Measurements from ENCODE around the gene RHOB.
"Not testable (repeated sequence)": the region's sequence is repeated elsewhere in the genome, so short reads cannot be mapped to it uniquely, and the experiment has no call there.

Gene RHOB

GRCh38 chr2:20456116-20456571 is 9.3 kb downstream of the RHOB start:
- no peak overlapping the region for H3K4me3 ChIP-seq (ENCODE audit: low read depth, low read length)
- no peak for DNase-seq (ENCODE audit: low read depth)
- TF ChIP-seq MYC (IDR thresholded peaks at IDR 0.05; ENCODE audit: low read depth, low read length) = no peak
- TF ChIP-seq POLR2A (IDR thresholded peaks at IDR 0.05; ENCODE audit: extremely low read depth, insufficient read length) = no peak
- TF ChIP-seq CTCF (IDR thresholded peaks at IDR 0.05; ENCODE audit: low read depth, low read length) = no peak
- TF ChIP-seq MAX (IDR thresholded peaks at IDR 0.05; ENCODE audit: low read depth, low read length) = no peak

DNA sequence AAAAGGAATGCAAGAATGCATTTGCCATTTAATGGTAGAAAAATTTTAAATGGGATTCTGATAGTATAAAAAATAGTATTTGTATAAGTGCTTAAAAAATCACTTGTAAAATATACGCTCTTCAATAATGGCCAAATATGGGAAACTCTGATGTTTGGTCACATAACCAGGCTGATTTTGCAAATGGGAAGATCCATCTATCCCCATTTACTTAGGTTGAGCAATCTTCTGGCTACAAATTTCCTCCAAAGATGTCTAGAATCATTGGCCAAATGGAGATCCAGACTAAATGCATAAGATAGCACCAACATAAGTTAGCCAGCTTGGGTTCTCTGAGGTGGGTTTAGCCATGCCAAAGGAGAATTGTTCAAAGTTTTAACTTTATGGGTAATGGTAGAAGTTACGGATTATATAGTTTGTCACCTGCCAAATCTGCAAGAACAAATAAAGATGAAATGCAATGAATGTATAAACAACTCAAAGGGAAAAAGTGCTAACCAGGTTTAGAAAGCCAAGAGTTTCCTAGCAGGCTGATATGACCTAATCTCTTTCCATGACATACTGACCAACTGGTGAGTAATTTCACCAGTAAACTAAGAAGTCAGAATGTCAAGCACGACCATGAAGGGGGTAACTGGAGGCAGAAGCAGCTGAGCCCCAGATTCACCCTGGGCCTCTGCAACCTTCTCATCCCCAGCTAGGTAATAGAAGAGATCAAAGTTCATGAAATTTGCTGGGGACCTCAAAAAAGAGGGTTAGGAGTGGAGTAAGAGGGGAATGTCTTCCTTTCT is 10.0 kb downstream of the RHOB start:
- no peak for DNase-seq (ENCODE audit: low read depth)
- H3K4me3 ChIP-seq (ENCODE audit: low read depth, low read length) = no peak overlapping the region
- TF ChIP-seq MAX (IDR thresholded peaks at IDR 0.05; ENCODE audit: low read depth, low read length) = no peak
- no peak for TF ChIP-seq POLR2A (IDR thresholded peaks at IDR 0.05; ENCODE audit: extremely low read depth, insufficient read length)
- TF ChIP-seq CTCF (IDR thresholded peaks at IDR 0.05; ENCODE audit: low read depth, low read length) = no peak
- no peak for TF ChIP-seq MYC (IDR thresholded peaks at IDR 0.05; ENCODE audit: low read depth, low read length)

- DNase-seq (ENCODE audit: low read depth) = no peak
- no peak overlapping the region for H3K4me3 ChIP-seq (ENCODE audit: low read depth, low read length)
- no peak for TF ChIP-seq MYC (IDR thresholded peaks at IDR 0.05; ENCODE audit: low read depth, low read length)
- no peak for TF ChIP-seq MAX (IDR thresholded peaks at IDR 0.05; ENCODE audit: low read depth, low read length)
- no peak for TF ChIP-seq POLR2A (IDR thresholded peaks at IDR 0.05; ENCODE audit: extremely low read depth, insufficient read length)
- TF ChIP-seq CTCF (IDR thresholded peaks at IDR 0.05; ENCODE audit: low read depth, low read length) = no peak
Observed at GRCh38 chr2:20457661-20458630, 11.1 kb downstream of the RHOB start.

DNA sequence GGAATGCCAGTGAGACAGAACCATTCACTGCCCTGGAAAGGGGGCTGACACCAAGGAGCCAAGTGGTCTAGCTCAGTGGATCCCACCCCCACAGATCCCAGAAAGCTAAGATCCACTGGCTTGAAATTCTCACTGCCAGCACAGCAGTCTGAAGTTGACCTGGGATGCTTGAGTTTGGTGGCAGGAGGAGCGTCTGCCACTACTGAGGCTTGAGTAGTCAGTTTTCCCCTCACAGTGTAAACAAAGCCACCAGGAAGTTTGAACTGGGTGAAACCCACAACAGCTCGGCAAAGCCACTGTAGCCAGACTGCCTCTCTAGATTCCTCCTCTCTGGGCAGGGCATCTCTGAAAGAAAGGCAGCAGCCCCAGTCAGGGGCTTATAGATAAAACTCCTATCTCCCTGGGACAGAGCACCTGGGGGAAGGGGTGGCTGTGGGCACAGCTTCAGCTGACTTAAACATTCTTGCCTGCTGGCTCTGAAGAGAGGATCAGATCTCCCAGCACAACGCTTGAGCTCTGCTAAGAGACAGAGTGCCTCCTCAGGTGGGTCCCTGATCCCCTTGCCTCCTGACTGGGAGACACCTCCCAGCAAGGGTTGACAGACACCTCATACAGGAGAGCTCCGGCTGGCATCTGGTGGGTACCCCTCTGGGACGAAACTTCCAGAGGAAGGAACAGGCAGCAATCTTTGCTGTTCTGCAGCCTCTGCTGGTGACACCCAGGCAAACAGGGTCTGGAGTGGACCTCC is 12.0 kb downstream of the RHOB start:
- not testable (repeated sequence) for DNase-seq (ENCODE audit: low read depth); H3K4me3 ChIP-seq (ENCODE audit: low read depth, low read length)

- DNase-seq (ENCODE audit: low read depth) = no peak
- TF ChIP-seq CTCF (IDR thresholded peaks at IDR 0.05; ENCODE audit: low read depth, low read length) (no peak), MYC (IDR thresholded peaks at IDR 0.05; ENCODE audit: low read depth, low read length) (no peak), MAX (IDR thresholded peaks at IDR 0.05; ENCODE audit: low read depth, low read length) (no peak), POLR2A (IDR thresholded peaks at IDR 0.05; ENCODE audit: extremely low read depth, insufficient read length) (no peak)
- no peak overlapping the region for H3K4me3 ChIP-seq (ENCODE audit: low read depth, low read length)
Observed at GRCh38 chr2:20465716-20466394, 19.0 kb downstream of the RHOB start.
